Measurements from ENCODE around the gene DCAF5.

- TF ChIP-seq POLR2AphosphoS5 (IDR thresholded peaks at IDR 0.05; ENCODE audit: borderline replicate concordance, low read depth, low read length), result no peak
- TF ChIP-seq EZH2 (IDR thresholded peaks at IDR 0.05), result no peak
Measured at GRCh38 chr14:69055125-69055524, 97.8 kb downstream of the DCAF5 start.

Measured in SK-N-MC (cell line).